GM12865 (cell line): ENCODE data around the gene CLGN.
A peak's percentile ranks its signal among the peaks of the same experiment; 100 is the strongest.

Experiments used
- DNase-seq: peaks from one replicate; pipeline ENCODE4 v3.0.0; 2010; ENCODE audit warnings: low read depth
- H3K4me3 ChIP-seq: 2 replicates; pipeline ENCODE4 v1.5.1; 2011; ENCODE audit warnings: mild to moderate bottlenecking, low read depth, low read length, control low read depth
- TF ChIP-seq, protein P1 (sequence below): IDR thresholded peaks from 2 replicates; pipeline ENCODE4 v1.5.1; 2011; ENCODE audit warnings: low read length, control low read depth, low read depth, inconsistent platforms; ENCODE audit not compliant: insufficient read depth; ENCODE audit errors: missing control alignments

CLGN gene

DNA sequence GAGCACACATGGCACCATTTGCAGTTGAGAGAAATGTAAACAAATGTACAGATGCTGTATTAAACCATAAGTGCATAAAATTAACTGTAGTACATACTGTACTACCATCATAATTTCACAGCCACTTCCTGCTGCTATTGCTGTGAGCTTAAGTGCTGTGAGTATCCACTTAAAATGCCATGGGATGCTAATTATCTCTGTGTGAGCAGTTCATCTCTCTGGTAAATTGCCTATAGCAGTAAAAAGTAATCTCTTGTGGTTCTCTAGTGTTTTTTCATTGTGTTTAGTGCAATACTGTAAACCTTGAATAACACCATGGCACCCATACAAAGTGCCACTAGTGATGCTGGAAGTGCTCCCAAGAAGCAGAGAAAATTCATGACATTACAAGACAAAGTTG is 63.9 kb downstream of the CLGN start:
- DNase-seq: no peak
- TF ChIP-seq, protein P1, sequence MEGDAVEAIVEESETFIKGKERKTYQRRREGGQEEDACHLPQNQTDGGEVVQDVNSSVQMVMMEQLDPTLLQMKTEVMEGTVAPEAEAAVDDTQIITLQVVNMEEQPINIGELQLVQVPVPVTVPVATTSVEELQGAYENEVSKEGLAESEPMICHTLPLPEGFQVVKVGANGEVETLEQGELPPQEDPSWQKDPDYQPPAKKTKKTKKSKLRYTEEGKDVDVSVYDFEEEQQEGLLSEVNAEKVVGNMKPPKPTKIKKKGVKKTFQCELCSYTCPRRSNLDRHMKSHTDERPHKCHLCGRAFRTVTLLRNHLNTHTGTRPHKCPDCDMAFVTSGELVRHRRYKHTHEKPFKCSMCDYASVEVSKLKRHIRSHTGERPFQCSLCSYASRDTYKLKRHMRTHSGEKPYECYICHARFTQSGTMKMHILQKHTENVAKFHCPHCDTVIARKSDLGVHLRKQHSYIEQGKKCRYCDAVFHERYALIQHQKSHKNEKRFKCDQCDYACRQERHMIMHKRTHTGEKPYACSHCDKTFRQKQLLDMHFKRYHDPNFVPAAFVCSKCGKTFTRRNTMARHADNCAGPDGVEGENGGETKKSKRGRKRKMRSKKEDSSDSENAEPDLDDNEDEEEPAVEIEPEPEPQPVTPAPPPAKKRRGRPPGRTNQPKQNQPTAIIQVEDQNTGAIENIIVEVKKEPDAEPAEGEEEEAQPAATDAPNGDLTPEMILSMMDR: no peak
- H3K4me3 ChIP-seq: no peak overlapping the region

DNA sequence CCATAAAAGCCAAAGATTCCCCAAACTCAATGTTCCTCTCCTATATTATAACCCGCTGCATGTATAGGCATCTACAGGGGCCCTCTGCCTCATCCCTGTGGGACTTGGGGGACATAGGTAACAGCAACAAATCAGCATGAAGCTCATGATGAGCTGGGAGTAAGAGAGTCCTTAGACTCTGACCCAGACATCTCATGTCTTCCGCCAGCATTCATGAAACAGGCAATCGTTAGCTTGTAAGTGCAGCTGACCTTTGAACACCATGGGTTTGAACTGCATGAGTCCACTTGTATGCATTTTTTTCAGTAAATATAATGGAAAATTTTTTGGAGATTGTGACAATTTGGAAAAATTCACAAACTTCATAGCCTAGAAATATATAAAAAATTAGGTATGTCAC is 64.4 kb downstream of the CLGN start:
- TF ChIP-seq, protein P1: no peak
- DNase-seq: no peak
- H3K4me3 ChIP-seq: no peak overlapping the region

DNA sequence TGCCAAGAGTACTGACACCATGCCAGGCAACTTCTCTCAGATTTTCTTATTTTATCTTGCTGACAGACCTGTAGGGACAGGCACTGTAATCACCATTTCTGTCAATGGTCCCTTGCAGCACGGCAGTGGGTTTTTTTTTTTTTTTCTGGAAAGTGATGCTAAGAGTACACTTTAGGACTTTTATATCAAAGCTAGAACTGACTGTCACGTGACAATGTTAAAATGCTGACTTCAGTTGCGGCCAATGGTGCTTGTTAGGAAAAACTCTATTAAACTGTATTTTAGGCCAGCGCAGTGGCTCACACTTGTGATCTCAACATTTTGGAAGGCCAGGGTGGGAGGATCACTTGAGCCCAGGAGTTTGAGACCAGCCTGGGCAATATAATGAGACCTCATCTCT is 66.3 kb downstream of the CLGN start:
- TF ChIP-seq, protein P1: no peak
- DNase-seq: no peak

DNA sequence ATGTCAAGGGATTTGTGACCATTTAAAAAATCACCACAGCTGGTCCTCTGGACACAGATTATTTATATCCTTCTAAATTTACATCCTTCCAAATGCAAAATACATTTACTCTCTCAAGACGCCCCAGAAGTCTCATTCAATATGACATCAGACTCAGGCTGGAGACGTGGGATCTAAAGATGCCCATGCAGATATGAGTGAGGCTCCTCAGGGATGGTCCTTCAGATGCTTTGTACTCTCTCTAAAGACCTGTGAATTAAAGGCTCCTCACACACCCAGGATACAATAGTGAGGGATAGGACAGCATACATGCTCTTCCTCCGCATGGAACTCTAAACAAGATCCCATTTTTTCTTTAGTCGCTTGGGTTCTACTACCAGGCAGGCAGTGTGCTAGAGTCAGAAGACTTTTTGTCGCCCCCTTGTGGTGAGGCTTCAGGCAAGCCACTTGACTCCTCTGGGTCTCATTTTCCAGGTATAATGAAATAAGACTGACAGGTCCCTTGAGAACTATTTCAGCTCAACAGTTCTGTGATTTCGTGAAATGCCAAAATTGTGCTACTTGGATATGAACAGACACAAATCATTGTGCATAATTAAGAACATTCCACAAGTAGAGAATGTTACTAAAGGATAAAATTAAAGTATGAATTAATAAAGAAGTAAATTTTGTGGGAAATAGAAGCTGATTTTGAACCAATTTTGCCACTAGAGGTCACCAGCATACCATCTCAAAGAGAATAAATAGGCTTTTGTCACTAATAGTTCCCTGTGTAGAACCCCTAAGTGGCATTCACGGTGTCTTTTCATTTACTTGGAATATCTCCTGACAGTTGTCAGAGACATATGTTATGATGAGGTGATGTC is 67.7 kb downstream of the CLGN start:
- TF ChIP-seq, protein P1: peak; percentile 70
- H3K4me3 ChIP-seq: no peak overlapping the region
- peak; percentile 86 for DNase-seq

More for the DNA sequence above, 66.3 kb downstream of the CLGN start:
- no peak overlapping the region for H3K4me3 ChIP-seq

DNA sequence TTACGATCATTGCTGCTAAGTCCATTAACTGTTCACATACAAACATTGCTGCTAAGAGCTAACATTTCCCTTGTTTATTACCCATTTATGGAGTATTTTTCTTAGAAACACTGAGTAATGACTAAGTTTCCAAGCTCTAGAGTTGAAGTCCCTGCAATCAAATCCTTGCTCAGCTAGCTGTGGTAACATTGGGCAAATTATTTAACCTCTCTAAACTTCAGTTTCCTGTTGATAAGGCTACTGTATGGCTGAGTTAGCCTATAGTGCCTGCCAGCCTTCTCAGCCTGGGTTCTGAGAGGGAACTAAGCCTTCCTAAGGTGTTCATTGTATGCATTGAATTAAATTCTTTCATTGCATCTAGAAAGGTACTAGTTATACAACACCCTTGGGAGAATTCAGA is 69.2 kb downstream of the CLGN start:
- DNase-seq: no peak
- TF ChIP-seq, protein P1: no peak
- H3K4me3 ChIP-seq: no peak overlapping the region

DNA sequence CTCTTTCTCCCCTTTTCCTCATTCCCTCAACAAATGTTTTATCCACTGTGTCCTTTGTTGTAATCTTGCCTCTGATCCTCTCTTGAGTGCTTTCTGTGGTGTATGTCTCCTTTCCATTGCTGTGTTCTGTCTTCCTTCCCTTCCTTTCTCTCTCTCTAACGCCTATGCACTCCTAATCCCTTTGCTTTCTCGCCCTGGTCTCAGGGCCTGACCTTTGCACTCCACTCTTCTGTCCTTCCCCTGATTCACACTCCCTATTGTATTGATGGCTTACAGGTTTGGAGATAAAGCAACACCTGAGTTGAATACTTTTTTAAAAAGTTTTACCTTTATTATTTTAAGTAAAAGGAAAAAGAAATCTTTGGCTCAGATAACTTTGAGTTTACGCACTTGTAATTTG is 69.6 kb downstream of the CLGN start:
- TF ChIP-seq, protein P1: no peak
- DNase-seq: no peak
- H3K4me3 ChIP-seq: no peak overlapping the region

DNA sequence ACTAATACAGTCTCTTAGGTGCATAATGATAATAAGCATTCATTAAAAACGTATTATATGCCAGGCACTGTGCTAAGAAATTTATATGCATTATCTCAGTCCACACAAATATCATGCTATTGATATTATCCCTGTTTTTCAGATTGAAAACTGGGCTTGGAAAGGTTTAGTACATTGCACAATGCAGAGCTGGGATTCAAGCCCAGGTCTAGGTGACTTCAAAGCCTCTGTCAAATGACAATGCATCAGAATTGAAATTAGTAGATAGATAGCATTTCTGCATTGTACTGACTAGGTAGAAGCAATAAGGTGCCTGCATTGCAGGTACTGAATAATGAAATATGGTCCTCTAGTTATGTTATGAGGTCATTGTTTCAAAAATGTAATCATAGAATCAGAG is 72.2 kb downstream of the CLGN start:
- DNase-seq: no peak
- H3K4me3 ChIP-seq: no peak overlapping the region

More for the DNA sequence above, 72.2 kb downstream of the CLGN start:
- TF ChIP-seq, protein P1: no peak
